HFF-Myc (cell line): Measurements from ENCODE around the gene LTB4R2.
A peak's percentile ranks its signal among the peaks of the same experiment; 100 is the strongest.

Source experiments
- DNase-seq: peaks from one replicate; pipeline ENCODE4 v3.0.0-alpha.2; 2011; ENCODE audit warnings: low read depth; ENCODE audit errors: extremely low read depth
- H3K4me3 ChIP-seq: replicated peaks from 2 replicates; pipeline ENCODE4 v1.5.1; 2011; ENCODE audit warnings: low read depth, mild to moderate bottlenecking, control low read depth, low read length
- CTCF ChIP-seq: IDR thresholded peaks from 2 replicates; pipeline ENCODE4 v1.5.1; 2012; ENCODE audit warnings: mild to moderate bottlenecking, low read depth, low read length, control low read depth; ENCODE audit errors: missing control alignments

Gene LTB4R2

GRCh38 chr14:24332268-24332993 lies 22.5 kb downstream of the LTB4R2 start:
- no peak overlapping the region for H3K4me3 ChIP-seq
- no peak for DNase-seq
- peak; percentile 74 for TF ChIP-seq CTCF

GRCh38 chr14:24334431-24335291 lies 24.7 kb downstream of the LTB4R2 start, which contains the start of gene ADCY4:
Gene ADCY4 (minus strand): TSS chr14:24335071. CDS start chr14:24334652, 419 bp downstream.
- TF ChIP-seq CTCF = no peak
- no peak for DNase-seq
- H3K4me3 ChIP-seq = peak within 1 kb of the TSS; percentile 52

GRCh38 chr14:24335461-24336171 lies 25.7 kb downstream of the LTB4R2 start:
- DNase-seq = no peak
- H3K4me3 ChIP-seq = no peak overlapping the region
- no peak for TF ChIP-seq CTCF

- no peak overlapping the region for H3K4me3 ChIP-seq
- DNase-seq = no peak
- TF ChIP-seq CTCF = no peak
Measured at GRCh38 chr14:24337144-24337823, 27.3 kb downstream of the LTB4R2 start.

- no peak for DNase-seq
- no peak overlapping the region for H3K4me3 ChIP-seq
- no peak for TF ChIP-seq CTCF
Measured at GRCh38 chr14:24337824-24338175, 27.9 kb downstream of the LTB4R2 start.

- TF ChIP-seq CTCF = no peak
- no peak overlapping the region for H3K4me3 ChIP-seq
Measured at GRCh38 chr14:24338843-24339242, 28.9 kb downstream of the LTB4R2 start.

More at GRCh38 chr14:24338843-24339242, 28.9 kb downstream of the LTB4R2 start:
- DNase-seq = no peak
